Skin of body (tissue), 2 donors: ENCODE data around the gene TMEM185B. TPM values are rescaled to one million over a fixed set of nuclear protein-coding genes. Genes with fewer than 3 reads are reported as not detected.
"Not testable (repeated sequence)": the region's sequence is repeated elsewhere in the genome, so short reads cannot be mapped to it uniquely, and the experiment has no call there.

Experiments
- DNase-seq: peaks from one replicate; lab custom pipeline; 2025; lab: John Stamatoyannopoulos, UW
- total RNA-seq: library from RNA; depleted of rRNA; stranded (reverse); fragments of >200 nt; gene quantifications from one replicate; pipeline ENCODE4 v1.2.3, GENCODE V29; 2014

The TMEM185B gene
- total RNA-seq, 1 donor from 2014 or later = 12.5 TPM

DNA sequence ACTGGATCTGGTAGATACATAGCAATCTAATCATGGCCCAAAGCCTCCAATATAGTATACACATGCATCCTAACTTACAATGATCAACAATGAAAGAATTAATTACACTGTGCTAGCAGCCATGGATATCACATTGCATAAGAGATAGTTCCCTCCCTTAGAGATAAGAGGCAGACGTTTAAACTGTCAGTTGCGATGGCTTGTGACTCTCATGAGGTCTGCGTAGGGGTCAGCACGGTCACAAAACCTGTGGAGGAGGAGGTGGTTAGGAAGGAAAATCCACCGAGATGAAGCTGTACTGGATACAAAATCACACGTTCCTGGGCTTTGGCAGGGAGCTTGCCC is 28.7 kb upstream of the TMEM185B start:
- DNase-seq = no peak

DNA sequence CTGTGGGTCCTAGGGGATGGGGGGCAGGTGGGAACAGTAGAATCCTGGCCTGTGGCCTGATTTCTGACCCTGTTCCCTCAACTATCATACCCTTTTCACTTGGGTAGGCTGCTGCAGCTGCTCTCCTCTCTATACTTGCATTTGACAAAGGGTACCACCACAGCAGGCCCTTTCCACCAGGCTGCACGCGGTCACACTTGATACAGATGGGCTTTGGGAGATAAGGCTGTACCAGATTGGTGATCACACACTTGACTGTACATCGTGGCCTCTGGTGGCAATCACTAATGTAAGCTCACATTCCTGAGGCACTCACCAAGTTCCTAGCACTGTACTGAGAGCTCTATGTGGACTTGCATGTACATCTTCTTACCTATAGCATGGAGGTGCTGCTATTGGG is 27.9 kb upstream of the TMEM185B start:
- no peak for DNase-seq

DNA sequence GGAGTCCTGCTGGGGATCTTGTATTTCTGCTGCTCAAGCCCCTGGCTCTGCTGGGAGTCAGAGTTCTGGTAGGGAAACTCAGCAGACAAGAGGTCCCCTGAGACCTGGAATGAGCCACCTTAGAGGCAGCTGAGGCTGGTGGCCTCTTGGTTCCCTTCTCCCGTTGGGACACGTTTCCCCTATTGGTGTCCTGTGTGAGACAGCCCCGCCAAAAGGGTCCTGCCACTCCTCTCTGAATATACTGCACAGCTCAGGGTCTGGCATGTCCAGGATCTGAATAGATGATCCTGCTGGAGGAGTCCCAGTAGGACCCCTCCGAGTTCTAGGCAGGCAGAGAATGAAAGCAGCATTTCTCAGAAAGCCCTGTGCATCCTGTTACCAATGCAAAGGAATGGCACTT is 27.4 kb upstream of the TMEM185B start:
- no peak for DNase-seq

DNA sequence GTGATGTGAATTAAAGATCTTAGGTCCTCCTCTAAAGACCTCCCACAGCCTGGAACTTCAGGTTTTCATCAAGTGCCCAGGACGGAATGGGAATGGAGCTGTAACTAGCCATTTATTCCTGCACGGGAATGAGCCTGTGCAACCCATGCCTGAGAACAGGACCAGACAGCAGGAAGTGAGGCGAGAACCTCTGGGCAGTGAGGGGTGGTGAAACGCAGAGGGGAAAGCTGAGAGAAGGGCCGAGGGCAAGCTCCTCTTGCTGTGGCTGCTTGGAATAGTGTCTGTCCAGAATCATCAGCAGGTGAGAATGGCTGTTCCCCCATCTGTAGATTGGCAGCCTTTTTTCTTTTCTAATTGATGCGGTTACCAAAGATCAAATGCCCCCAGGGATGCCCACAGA is 24.7 kb upstream of the TMEM185B start:
- no peak for DNase-seq

DNA sequence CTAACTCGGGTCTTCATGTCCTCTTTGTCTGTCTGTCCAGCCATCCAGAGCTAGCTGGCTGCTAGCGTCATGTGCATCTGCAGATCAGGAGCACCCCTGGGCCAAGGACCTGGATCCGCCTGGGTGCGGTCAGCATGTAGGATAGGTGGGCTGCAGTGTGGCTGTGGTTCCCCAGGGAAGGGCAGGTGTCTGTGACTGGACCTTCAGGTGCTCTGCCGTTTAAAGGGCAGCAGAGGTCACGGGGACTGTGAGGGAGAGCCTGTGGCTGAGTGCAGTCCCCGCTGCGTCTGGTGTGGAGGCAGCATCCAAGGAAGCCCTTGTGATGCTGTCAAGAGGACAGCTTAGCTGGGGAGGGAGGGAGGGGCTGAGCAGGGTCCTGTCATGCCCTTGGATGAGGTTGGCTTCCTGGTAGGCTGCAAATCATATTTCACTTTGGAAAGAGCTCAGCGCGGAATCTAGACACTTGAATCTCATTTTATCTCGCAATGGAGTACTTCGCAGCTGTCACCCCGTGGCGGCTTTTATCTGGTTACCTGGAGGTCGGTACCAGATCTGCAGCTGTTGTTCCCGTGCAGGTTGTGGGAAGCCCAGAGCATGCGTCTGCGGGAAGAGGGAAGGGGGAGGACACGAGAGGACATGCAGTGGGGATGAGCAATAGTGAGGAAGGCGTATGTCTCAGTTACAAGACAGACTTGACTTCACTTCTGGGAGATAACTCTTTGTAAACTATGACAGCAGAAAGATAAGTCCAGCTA is 23.5 kb upstream of the TMEM185B start:
- no peak for DNase-seq

DNA sequence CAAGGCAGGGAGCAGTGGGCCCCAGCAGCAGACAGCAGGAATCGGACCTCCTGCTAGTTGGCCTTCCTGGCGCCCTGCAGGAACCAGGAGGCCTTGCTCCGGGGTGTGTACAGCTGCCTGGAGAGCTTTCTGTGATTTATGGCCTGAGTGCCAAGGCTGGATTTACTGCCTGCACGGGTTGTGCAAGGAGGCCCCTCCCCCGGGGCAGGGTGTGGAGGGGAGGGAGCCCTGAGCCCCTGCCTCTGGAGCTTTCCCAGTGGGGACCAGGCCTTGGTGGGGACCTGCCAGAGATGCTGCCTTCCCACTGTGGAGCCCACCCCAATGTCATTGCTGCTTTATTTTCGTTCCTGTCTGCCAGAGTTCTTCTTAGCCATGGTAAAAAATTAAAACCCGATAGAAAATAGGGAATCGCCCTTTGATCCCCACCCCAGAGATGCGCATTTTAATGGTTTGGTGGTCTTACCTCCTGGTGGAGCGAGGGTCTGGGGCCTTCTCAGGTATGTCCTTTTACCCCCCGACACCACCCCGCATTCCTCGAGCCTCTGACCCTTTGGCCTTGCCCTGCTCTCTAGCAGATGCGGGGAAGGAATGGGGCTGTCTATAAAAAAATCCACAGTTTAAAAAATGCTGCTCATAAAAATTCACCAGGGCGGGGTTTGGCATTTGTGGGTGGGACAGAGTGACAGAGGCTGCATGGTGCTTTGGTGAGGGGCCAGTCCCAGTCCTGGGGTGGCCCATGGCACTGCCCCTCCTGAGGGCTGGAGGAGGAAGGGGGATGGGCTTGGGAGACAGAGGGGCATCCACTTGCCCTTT is 22.5 kb upstream of the TMEM185B start:
- DNase-seq = no peak

DNA sequence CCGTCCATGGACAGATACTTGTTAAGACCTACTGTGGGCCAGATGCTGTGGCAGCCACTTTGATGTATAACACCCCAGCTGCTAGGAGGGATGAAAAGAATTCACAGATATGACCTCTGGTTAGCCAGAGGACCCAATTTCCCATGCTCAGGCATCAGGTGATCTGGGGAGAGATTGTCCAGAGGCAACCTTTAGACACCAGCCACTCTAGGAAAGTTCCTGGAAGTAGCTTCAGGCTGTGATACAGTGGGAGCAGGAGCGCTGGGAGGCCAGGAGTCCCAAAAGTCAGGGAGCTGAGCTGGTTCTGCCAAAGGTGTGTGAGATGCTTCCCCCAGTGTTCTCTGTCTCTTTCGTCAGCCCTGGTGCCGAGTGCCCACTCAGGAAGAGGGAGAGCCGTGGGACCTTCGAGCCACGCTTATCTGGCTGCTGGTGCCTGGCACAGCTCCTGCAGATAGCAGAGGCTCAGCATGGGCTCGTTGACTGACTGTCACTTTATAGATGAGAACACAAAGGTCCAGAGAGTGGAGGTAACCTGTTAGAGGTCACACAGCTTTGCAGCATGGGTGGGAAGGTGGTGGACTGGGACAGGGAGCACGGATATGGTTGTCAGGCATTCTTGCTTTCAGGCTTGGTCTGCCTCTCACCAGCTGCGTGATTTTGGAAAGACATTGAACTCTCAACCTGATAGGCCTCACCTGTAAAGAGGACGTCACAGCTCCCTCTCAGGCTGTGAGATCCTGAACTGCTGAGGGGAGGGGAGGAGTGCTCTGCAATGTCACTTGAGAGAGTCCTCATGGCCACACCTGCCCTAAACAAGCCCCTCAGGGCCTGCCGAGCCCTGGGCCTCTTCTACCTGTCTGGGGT is 21.7 kb upstream of the TMEM185B start:
- DNase-seq = no peak

DNA sequence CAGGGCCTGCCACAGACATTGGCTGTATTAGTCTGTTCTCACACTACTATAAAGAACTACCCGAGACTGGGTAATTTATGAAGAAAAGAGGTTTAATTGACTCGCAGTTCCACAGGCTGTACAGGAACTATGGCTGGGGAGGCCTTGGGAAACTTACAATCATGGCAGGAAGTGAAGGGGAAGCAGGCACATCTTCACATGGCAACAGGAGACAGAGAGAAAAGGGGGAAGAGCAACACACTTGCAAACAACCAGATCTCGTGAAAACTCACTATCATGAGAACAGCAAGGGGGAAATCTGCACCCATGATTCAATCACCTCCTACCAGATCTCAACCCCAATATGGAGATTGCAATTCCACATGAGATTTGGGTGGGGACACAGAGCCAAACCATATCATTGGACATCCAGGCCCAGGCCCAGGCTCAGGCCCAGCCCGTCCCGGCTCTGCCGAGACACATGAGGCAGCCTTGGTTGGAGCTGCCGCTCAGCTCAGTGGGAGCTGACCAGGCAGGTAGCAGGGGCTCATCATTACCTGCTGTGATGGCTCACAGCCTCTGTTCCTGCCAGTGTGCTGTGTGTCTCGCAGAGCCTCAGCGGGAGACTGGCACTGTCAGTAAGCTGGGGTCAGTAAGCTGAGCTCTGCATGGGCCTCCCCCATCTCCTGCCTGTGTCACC is 20.8 kb upstream of the TMEM185B start:
- DNase-seq = no peak

DNA sequence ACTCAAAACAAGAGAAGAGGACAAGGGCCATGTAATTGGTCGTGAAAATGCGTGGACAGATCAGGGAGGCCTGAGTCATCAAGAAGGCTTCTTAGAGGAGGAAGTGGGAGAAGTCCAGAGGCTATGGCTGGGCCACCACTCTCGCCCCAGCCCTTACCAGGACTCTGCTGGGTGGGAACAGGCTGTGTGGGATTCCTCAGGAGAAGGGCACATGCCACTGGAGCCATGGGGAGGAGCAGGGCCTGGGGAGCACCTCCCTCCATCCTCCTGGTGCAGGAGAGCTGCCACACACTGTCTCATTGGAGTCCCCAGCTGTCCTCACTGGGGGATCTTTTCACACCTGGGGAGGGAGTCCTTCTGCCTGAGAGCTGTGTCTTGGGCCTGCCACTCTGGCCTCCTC is 20.0 kb upstream of the TMEM185B start:
- no peak for DNase-seq

DNA sequence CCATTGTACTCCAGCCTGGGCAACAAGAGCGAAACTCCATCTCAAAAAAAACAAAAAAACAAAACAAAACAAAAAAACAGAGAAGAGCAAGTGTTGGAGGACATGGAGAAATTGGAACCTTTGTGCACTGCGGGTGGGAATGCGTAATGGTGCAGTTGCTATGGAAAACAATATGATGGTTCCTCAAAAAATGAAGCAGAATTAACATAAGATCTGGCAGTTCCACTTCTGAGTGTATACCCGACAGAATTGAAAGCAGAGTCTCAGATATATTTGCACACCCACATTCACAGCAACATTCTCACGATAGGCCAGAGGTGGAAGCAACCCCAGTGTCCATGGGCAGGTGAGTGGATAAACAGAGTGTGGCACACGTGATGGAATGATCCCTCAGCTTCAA is 18.5 kb upstream of the TMEM185B start:
- no peak for DNase-seq

DNA sequence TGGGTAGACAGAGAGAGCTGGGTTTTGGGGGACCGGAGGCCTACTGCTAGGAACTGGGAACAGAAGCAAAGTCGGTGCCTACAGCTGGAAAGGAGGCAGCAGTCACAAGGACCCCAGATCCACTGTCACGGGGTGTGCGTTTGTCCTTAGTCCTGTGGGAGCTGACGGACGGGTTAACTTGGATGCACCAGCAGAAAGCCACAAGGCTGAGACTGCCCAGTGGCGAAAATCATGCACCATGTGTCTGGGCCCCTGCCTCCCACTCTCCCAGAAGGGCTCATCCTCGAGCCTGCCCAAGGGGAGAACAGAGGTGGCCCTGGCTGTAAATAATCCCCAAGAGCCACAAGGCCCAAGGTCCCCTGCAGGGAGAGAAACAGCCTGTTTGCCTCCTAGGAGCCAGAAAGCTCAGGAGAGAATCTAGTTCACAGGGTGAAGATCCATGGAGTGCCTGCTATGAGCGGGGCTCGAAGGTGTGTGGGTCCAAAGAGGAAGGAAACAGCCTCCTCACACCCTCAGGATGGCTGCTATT is 17.8 kb upstream of the TMEM185B start:
- DNase-seq = no peak

DNA sequence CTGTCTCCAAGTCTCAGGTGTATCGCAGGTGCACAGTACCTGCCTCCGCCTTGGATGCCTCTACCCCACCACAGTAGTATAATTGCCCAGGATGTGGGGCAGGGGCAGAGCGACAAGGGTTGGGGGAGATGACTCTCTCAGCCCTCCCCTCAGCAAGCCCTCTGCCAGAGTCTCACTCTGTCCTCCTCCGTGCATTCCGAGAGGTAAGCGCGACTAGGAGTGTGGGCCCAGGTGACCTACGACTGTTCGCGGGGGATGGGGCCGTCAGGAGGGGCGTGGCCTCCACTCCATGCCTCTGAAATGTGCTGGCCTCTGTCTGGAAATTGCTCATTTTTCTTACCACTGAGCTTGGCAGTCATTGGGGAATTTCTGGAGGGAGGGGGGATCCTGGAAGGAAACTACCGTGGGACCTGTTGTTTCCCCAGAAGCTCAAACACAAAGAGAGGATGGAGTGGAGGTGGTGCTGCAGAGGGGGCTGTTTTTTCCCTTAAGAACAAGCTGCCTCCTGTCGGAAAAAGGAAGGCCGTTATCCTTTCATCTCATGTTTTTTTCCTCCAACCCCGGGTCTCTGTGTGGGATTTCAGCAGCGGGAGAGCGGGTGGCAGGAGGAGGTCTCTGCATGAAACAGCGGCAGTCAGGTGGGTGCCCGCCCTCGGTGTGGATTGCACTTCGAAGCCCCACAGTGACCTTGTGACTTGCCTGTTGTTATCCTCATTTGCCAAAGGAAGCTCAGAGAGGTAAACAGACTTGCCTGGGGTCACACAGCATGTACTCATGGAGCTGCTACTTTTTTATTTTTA is 16.5 kb upstream of the TMEM185B start:
- DNase-seq = peak; percentile 50

DNA sequence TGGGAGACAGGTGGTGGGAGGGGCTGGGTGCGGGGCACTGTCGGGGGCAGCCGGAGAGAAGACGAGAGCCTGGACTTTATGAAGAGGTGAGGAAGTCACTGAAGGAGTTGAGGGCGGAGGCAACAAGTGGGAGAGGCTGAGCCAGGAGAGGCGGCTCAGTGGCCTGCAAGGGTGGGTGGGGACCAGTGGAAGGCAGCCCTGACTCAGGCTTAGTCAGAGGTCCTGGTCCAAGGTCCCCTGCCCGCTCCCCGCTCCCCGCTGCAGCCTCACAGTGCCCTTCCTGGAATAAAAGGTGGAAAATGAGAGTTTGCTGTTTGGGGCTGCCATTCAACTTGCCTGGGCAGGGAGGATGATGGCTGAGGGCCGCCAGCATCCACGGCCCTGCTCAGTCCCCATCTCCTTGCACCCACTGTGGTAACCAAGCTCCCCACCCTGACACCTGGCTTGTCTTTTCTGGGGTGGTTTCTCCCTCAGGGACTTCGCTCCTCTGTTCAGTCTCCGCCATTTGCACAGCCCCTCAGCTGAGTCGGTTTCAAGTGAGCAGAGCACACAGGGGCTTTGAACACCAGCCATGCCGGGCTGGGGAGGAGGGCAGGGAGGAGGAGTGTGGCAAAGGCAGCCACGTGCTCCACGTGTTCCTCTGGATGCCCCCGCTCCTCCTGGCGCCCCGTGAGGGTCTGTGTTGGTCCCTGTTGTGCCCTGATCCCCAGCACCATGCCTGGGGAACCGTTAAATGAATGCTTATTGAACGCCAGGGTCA is 15.7 kb upstream of the TMEM185B start:
- no peak for DNase-seq

DNA sequence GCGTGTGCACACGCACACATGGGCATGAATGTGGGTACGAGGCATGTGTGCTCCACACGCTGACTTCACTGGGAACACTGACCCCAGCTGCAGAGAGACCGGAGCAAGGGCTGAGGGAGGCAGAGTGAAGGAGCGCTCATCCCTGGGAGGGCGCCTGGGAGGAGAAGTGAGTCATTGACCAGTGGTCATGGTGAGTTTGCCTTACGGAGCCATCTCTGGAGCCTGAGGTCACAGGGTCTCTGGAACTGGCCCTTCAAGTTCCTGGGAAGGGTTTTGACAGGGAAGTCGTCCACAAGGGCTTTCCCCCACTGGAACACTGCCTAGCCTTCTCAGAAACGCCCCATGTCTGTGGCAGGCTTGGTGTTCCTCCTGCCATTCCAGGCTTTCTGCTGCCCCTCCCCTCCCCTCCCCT is 14.3 kb upstream of the TMEM185B start:
- DNase-seq = no peak

DNA sequence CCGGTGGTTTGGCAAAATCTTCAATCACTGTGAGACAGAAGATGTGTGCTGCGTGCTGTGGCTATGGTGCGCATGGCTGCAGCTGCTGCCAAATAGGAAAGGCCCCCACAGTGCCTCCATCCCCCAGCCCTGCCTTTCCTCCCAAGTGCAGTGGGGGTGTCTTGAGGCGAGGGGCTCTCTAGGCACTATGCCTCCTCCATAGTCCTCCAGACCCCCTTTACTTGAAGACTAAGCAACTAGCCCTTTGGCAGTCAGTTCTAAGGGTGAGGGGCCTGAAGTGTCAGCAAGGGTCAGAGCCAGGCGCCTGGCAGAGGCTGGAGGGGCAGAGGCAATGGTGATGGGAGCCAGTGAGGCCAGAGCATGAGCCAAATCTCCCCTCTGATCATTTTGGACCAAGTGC is 13.6 kb upstream of the TMEM185B start:
- no peak for DNase-seq

DNA sequence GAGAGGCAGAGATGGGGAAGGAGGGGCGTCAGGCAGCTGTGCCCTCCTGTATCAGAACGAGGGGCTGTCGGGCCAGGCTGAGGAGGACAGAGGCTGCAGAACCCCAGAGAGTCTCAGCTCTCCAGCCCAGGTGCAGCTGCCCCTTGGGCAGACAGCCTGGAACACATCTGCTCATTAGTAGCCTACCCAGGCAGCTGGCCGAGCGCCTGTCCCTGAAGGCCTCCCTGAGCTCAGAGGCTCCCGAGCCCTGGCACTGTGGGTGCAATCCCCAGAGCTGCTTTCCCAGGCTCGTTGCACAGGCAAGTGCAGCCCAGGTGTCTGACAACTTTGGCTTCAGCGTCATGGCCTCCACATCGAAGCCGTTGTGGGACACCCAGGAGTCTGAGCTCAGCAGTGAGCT is 13.1 kb upstream of the TMEM185B start:
- no peak for DNase-seq

DNA sequence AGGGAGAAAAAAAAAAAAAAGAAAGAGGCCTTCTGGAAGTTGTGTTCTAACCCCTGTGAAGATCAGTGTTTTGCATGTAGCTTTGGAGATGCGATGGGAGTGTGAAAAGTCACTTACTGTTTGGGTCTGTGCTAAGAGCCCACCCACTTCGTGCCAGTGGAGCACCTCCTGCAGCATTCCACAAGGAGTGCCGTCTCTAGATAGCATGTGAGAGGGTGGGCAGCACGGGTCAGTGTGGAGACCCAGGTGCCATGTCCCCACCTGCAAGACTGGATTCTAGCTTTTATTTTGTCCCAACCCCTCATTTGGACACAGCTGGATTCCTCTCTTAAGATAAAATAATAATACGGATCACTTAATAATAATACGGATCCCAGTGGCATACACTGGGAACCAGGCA is 12.5 kb upstream of the TMEM185B start:
- no peak for DNase-seq

DNA sequence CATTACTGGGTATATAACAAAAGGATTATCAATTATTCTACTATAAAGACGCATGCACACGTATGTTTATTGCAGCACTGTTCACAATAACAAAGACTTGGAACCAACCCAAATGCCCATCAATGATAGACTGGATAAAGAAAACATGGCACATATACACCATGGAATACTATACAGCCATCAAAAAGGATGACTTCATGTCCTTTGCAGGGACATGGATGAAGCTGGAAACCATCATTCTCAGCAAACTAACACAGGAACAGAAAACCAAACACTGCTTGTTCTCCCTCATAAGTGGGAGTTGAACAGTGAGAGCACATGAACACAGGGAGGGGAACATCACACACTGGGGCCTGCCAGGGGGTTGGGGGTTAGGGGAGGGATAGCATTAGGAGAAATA is 12.0 kb upstream of the TMEM185B start:
- not testable (repeated sequence) for DNase-seq

DNA sequence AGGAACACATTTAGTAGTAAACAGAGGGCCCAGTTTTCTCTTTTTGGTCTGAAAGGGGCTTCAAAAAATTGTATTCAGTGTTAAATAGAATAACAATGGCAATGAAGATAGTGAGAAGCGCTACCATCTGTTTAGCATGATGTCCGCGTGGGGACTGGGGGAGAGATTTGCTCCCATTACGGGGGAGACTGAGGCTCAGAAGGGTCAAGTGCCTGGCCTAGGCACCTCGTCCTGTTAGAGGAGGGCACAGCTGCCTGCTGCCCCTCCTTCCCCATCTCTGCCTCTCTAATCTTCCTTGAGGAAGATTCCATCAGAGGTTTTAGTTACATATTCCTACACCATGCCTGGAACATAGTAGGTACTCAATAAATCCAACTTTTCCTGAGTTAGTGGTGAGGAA is 10.1 kb upstream of the TMEM185B start:
- DNase-seq = no peak
